SH-SY5Y (cell line): ENCODE measurements around the gene BBS9.

ENCODE experiments used
- GATA2 ChIP-seq: IDR thresholded peaks from 2 replicates; pipeline ENCODE4 v1.6.1; 2011; ENCODE audit warnings: mild to moderate bottlenecking, low read depth, low read length
- GATA3 ChIP-seq: IDR thresholded peaks from 2 replicates; pipeline ENCODE4 v1.6.1; 2011; ENCODE audit warnings: low read depth, mild to moderate bottlenecking, low read length, moderate library complexity

GRCh38 chr7:33433357-33433756 is 304.0 kb downstream of the BBS9 start:
- TF ChIP-seq GATA2 (no peak), GATA3 (no peak)
